ENCODE results near the gene ZP2.
"Not testable (repeated sequence)": the region's sequence is repeated elsewhere in the genome, so short reads cannot be mapped to it uniquely, and the experiment has no call there.

Gene ZP2

DNA sequence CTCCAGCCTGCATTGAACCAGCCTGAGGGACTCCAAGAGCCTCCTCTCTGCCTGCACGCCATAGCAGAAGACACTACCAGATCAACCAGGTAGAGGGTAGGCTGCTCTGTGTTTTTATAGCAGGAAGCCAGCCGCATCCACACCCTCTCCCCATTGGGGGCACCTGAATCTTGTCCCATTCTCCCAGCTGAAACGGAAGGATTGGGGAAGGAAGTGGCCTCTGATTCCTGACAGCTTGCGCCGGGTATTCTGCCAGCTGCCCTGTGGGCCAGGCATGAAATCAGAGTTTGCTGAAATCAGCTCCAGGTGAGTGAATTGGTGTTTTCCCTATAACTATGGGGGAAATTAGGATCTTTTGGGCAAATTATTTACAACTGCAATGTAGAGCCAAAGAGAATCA lies at the start of gene ZP2:
ZP2 (minus strand) TSS at position 89 of the 400 bp plus-strand sequence; CDS start at position 62, 27 bp downstream.
- no peak for DNase-seq (ENCODE audit: low read depth)

- DNase-seq (ENCODE audit: low read depth) = no peak
Measured at GRCh38 chr16:21257284-21257683, 45.9 kb upstream of the ZP2 start.

GRCh38 chr16:21256636-21257035 lies 45.3 kb upstream of the ZP2 start:
- no peak for DNase-seq (ENCODE audit: low read depth)

DNA sequence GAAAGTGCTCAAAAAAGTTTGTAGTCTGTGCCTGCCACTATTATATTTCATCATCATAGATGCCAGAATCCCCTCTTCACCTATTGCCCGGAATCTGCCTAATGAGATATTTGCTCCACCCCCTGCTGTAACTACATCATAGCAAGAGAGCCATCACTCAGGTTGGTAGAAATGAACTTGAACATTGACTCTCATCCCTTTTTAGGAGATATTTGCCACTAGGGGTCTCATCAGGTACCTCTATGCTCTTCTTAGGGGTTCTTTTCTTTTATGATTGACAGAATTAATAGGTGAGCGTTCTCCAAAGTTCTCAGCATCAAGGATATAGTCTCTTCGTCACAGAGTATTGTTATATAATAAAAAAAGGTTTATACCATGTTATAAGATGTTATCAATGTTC lies 42.1 kb upstream of the ZP2 start:
- DNase-seq (ENCODE audit: low read depth) = no peak

DNA sequence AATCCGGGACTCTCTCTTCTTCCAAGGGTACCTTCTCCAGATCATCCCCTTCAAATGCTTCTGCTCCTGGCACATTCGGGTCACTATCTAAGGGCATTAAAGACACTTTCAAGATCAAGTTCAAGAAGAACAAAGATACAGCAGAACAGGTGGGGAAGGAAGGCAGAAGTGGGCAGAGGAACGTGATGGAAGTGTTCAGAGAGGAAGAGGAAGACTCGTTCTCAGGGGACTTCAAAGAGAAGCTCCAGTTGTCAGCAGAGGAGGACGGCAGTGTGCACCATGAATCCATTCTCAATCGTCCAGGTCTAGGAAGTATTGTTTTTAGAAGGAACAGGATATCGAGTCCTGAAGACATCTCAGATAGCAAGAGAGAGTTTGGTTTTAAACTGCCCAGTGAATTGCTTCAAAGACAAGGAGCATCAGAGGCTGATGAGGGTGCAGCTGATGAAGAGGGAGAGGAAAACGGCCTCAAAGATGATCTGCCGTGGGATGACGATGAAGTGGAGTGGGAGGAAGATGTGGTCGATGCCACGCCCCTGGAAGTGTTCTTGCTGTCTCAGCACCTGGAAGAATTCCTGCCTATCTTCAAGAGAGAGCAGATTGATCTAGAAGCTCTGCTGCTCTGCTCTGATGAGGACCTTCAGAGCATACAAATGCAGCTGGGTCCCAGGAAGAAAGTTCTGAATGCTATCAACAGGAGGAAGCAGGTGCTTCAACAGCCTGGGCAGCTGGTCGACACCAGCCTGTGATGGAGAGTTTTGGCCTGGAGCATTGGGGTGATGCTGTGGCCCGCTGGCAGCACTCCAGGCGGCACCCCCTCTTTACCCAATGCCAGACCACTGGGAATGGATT lies 38.9 kb upstream of the ZP2 start:
- no peak for DNase-seq (ENCODE audit: low read depth)

DNA sequence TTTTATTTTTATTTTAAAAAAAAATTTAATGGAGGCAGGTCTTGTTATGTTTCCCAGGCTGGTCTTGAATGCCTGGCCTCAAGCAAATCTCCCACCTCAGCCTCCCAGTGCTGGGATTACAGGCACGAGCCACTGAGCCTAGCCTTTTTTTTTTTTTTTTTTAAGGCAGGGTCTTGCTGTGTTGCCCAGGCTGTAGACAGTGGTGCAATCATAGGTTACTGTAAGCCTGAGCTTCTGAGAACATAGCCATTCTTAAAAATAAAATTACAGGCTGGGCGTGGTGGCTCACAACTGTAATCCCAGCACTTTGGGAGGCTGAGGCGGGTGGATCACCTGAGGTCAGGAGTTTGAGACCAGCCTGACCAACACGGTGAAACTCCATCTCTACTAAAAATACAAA lies 36.8 kb upstream of the ZP2 start:
- not testable (repeated sequence) for DNase-seq (ENCODE audit: low read depth)

GRCh38 chr16:21244518-21245215 lies 33.3 kb upstream of the ZP2 start:
- DNase-seq (ENCODE audit: low read depth) = no peak

DNA sequence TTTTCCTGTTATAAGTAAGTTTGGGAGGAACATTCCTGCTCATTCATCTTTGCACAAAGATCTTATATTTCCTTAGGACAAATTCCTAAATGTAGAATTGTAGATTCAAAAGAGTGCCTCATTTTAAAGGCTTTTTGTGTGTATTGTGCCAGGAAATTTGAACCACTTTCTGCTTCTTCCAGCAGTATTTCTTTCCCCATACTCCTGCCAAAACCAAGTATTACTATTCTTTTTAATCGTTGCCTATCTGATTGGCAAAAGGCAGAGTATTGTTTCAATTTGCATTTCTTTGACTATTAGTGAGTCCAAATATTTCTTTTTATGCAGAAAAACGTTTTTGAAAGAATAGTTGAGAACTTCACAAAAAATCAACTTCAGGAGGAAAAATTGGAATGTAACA lies 31.4 kb upstream of the ZP2 start:
- DNase-seq (ENCODE audit: low read depth) = no peak

GRCh38 chr16:21239646-21240045 lies 28.3 kb upstream of the ZP2 start:
- DNase-seq (ENCODE audit: low read depth) = no peak

DNA sequence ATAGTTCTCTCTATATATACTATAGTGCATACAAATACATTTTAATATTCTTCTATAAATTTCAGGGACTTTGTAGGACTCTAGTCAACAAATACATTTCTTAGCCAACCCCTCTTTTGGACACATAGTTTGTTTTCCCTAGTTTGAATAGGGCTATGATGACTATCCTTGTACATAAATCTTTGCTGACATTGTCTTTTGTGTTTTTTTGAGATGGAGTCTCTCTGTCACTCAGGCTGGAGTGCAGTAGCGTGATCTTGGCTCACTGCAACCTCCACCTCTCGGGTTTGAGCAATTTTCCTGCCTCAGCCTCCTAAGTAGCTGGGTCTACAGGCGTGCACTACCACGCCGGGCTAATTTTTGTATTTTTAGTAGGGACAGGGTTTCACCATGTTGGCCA lies 25.5 kb upstream of the ZP2 start:
- DNase-seq (ENCODE audit: low read depth) = no peak

DNA sequence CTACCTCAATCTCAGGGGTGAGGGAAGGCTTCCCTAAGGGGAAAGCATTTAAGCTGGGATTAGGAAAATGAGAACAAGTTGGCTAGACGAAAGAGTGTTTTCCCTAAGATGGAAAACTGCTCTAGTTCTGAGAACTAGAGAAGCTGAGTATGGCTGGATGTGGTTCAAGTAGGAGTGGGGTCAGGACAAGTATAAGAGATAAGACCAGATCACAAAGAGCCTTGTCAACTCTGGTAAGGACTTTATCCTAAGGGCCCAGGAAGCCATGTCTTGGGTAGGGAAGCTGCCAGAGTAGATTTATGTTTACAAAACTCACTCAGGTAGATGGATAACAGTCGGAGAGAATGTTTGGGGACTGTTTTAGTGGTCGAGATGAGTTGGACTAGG lies 23.8 kb upstream of the ZP2 start:
- no peak for DNase-seq (ENCODE audit: low read depth)

DNA sequence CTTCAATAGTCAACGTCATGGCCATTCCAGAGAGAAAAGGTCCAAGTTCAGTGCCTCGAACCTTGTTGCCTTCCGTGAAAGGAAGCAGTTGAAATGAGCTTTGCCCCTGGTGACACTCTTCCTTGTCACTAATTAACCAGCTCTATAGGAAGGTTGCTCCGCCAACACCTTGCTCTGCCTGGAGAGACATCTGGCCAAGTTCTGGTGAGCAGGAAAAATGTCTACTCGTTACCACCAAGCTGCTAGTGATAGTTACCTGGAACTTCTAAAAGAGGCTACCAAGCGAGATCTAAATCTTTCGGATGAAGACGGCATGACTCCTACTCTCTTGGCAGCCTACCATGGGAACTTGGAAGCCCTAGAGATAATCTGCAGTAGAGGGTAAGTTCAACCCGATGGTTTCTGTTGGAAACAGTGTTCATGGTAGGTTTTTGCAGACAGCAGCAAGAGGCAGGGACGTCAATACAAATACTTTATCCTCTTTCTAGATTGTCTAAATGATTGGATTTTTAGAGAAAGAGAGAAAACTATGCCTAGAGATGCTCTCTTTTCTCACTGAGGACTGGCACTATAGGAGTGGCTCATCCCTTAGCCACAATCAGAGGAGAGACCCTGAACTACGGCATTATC lies 22.3 kb upstream of the ZP2 start, which contains the start of gene ANKS4B:
ANKS4B (plus strand) TSS at position 179 of the 630 bp plus-strand sequence; CDS start at position 218, 39 bp downstream.
- no peak for DNase-seq (ENCODE audit: low read depth)

DNA sequence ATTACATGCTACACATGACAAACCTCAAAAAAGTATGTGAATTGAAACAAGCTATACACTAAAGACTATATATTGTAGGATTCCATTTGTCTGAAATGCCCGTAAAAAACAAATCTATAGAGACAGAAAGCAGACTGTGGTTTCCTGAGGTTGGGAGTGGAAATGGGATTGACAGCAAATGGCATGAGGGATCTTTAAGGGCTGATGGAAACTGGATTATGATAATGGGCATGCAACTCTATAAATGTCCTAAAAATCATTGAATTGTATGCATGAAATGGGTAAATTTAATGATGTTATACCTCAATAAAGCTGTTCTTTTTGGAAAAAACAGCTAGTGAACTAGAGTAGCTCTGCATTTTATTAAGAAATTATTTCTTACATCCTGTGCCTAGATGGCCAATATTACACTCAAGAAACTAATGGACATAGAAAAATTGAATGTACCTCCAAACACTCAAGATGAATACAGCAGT lies 21.7 kb upstream of the ZP2 start:
- no peak for DNase-seq (ENCODE audit: low read depth)

GRCh38 chr16:21228361-21228872 lies 17.0 kb upstream of the ZP2 start:
- no peak for DNase-seq (ENCODE audit: low read depth)

- no peak for DNase-seq (ENCODE audit: low read depth)
Measured at GRCh38 chr16:21227866-21228265, 16.5 kb upstream of the ZP2 start.

GRCh38 chr16:21226749-21227148 lies 15.4 kb upstream of the ZP2 start:
- DNase-seq (ENCODE audit: low read depth) = no peak

DNA sequence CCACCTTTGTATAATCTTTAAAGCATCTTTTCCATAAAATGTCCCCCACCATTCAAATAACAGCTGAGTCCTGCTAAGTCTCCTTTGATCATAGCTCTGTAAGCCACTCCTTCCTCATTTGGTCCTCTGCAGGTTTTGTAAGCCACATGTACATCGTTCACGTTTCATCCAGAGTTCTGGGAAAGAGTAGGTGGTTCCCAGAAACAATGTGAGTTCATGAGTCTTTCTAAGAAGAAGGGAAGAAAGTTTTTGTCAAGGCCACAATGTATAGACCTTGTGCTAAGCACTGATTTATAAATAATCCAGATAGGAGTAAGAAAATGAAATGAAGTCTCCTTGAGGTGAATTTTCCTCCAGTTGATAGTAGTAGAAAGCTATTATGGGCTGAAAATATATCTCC lies 13.4 kb upstream of the ZP2 start:
- DNase-seq (ENCODE audit: low read depth) = no peak

- DNase-seq (ENCODE audit: low read depth) = no peak
Measured at GRCh38 chr16:21223787-21224186, 12.4 kb upstream of the ZP2 start.

- no peak for DNase-seq (ENCODE audit: low read depth)
Measured at GRCh38 chr16:21222495-21223337, 11.3 kb upstream of the ZP2 start.

DNA sequence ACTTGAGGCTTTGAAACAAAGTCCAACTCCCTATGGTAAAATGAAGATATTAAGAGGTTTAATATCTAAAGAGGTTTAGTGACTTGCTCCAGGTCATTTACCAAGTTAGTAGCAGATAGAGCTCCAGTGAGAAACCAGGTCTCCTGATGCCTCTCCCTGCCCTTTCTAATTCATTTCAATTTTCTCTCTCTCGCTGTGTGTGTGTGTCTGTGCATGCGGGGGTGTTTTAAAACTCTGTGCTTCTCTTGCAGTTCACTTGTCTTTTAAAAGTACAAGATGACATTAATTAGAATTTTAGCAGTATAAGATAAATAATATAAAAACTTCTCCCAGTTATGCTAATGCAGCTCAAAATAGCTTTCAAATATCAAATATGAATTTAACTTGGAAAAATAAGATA lies 8.2 kb upstream of the ZP2 start:
- no peak for DNase-seq (ENCODE audit: low read depth)

DNA sequence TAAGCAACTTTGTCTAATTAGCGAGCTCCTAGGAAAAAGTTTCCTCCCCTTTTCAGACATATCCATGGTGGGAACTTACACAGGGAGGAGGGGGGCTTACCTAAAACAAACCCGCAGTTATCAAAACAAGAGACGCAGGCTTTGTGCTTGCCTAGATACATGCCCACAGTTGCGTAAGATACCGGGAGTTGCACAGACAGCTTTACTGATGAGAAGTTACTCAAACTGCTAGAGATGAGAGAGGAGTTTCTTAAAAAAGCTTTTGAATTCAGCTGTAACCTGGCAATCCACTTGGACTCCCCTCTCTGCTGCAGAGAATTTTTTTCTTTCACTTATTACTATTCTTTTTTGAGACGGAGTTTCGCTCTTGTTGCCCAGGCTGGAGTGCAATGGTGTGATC lies 6.8 kb upstream of the ZP2 start:
- no peak for DNase-seq (ENCODE audit: low read depth)

- DNase-seq (ENCODE audit: low read depth) = no peak
Measured at GRCh38 chr16:21217121-21217520, 5.7 kb upstream of the ZP2 start.
